Measurements from ENCODE around the gene PRF1. TPM values are rescaled to one million over a fixed set of nuclear protein-coding genes. Genes with fewer than 3 reads are reported as not detected.

PRF1 gene
- polyA plus RNA-seq, 1 donor = 0.20 TPM

DNA sequence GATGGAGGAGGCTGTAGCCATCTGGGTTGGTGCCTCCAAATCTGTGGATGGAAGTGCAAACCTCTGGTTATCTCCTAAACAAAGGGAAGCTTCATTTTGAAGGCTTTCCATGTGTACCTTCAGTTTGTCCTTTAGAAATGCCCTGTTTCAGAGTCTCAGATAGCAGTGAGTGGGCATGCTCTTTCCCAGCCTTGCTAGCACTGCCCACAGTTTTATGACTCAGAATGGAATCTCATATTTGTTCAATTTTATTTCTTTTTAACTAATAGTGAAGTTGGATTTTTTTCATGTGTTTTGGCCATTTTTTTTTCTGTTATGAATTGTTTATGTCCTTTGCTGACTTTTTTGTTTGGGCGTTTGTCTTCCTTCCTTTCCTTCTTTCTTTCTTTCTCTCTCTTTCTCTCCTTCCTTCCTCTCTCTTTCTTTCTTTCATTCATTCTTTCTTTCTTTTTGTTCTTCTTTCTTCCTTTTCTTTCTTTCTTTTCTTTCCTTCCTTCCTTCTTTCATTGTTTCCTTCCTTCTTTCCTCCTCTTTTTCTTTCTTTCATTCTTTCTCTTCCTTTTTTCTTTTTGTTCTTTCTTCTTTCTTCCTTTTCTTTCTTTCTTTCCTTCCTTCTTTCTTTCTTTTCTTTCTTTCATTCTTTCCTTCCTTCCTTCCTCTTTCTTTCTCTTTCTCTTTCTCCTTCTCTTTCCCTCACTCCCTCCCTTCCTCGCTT lies 25.6 kb downstream of the PRF1 start:
- no peak for DNase-seq

DNA sequence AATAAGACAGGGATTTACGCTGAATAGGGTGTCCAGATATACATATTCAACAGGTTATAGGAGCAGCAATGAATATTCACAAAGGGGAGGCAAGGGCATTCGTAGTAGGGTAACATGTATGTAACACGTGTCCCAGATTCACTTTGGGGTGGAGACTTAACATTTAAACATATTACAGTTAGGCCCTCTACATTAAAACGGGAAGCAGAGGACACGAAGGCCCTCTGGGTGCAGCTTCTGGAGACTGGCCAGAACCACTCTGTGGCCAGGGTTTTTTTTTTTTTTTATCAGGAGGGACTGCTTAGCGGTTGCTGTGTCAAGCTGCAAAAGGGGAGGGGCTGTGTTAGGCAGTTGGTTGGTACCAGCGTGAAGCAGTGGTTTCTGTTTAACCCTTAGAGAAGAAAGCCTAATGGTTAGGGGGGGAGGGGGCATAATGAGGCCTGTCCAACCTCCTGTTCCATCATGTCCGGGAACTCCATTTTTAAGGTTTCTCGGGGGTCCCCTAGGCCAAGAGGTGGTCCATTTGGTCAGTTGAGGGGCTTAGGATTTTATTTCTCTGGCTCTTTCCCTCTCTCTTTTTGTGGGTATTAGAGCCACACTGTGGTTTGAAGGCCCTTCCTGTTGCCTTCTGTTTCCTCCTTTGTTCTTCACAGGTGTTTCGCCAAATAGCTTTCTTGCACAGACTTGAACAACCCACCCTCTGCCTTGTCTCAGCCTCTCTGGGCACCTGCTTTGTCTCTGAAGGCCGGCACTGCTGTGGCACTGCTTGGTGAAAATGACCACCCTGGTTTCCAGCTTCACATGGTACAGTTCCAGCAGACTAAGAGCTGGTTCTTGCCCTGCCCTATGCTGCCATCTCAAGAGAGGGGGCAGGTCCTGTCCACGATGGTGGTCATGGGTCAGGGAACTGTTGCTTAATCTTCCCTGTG lies 26.4 kb downstream of the PRF1 start:
- DNase-seq = no peak

DNA sequence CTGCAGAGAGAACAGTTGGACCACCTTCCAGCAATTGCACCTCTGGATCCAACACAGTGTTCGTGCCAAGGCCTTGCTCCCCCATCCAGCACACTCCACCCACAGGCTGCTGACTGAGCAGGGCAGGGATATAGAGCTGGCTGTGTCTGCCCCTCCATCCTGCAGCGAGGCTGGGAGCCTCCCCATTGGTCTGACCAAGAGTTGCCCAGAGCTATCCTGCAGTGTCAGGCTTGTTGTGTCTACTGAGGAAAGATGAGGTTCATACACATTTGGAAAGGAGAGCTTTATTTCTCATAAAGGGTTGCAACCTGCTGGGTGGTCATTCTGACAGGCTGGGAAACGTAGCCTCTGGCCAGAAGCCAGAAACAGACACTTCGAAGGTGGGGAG lies 27.1 kb downstream of the PRF1 start:
- no peak for DNase-seq

DNA sequence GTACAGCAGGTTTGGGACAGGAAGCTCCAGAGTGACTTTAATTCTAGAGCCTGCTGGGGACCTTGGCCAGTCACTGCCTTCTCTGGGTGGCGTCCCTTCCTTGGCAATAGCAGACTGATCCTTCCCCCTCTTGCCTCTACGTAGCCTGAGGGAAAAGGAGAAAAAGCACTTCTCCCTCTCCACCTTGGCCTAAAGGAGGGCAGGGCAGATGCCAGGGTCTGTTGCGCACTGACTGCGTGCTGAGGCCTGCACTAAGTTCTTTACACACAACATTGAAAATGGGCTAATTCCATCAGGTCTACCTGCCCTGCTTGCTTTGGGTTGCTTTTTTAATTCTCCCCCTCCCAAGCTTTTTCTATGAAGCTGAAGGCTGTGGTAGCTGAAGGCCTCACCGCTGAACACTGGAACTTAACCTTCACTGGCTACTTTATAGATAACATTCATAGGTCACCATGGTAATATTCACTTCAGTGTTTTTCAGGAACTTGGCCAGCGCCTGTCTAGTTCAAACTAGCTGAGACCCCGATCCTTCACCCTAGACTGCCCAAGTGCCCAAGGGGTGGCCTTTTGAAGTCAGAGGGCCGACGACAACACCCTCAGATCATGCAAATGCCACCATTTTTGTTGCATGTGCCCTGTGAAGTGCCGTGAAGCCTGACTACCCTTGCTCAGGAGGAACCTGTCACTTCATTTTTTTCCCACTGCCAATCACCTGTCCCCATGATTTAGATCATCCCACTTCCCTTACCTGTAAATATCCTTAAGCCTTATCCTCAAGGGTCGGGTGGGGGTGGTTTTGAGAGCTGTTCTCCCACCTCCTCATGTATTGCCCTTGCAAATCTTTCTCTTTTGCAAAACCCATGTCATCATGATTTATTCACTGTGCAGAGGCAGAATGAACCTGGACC lies 28.7 kb downstream of the PRF1 start:
- no peak for DNase-seq

DNA sequence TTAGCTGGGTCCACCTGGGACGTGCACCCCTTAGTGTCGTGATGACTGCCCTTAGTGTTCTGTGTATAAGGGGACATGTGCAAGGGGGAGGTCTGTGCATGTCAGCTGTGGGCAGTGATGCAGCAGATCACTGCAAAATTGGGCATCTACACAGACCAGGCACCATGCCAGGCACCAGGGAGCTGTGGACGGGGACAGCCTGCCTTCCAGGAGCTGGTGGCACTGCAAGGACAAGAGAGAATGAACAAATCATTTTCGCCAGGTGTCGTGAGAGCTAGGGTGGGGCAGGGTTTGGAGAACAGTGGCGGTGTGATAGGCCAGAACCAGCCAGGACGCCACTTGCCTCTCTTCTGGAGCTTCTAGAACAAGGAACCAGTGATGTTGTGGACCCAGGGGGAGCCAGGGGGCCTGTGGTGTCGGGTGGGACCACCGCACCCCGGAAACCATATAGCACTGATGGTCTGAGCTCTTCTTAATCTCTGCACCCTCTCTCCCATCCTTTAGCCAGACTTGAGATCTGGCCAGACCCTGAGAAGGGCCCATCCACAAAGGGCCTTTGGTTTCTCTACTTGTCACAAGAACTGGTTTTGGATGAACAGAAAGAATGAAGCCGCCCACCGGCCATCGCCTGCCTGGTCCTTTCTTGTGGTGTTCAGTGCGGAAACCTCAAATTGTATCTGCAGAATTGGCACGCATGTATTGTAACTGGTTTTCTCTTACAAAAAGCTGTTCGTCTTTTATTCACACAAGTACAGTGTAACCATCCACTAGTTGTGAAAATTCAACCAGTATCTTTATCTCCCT lies 30.7 kb downstream of the PRF1 start:
- DNase-seq = no peak

DNA sequence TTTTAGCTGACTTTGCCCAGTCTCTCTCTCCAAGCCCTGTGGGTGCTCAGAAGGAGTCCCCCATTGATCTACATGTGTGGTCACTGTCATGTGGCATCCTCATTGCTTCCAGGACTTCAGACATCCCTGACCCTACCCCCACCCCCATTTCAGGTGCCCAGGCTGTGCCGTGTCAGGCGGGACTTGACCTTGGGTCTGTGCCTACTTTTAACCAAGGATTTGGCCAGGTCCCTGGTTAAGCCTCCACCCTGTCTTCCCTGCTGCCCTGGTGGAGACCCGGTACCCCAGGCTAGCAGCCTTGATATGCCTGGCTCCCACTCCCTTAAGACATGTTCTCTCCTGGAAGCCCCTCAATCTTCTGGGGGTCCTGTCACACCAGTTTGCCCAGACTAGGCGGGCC lies 31.3 kb downstream of the PRF1 start:
- no peak for DNase-seq

DNA sequence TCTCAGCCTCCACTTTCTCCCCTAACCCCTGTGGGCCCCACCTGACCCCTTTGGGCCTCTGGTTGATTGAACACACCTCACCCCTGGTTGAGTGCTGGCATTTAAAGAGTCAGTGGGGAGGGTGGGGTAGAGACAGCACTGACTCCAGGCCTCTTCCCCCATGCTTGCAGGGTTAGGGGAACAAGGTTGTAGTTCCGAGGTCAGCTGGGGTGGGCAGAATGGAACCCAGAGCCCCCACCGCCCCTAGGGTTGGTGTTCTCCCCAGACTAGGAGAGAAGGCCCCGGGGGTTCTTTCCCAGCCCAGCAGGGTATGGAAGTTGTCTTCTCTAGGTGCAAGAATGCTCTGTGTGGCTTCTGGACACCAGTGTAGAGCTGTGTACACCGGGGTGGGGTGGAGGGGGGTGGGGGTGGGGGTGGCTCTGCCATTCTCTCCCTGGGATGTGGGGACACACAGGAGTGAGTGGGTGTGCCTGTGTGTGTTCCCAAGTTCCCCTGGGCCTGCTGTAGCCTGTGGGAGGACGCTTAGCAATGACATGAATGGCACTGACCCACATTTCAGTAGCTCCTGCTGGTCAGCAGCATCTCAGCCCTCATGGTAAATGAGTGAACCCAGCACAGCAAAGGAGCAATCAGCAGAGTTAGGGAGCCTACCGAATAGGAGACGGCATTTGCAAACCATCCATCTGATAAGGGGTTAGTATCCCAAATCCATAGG lies 33.6 kb downstream of the PRF1 start:
- no peak for DNase-seq

DNA sequence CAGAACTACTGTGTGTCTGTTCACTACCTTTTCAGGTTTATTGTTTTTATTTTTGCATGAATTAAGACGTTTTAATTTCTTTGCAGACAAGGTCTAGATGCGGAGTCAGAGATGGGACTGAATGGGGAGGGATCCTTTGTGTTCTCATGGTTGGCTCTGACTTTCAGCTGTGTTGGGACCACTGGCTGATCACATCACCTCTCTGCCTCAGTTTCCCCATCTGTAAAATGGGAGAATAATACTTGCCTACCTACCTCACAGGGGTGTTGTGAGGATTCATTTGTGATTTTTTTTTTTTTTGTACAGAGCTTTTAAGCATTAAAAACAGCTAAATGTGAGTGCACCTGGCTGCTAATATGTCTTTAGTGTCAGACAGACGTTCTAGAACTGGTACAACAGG lies 34.4 kb downstream of the PRF1 start:
- no peak for DNase-seq

DNA sequence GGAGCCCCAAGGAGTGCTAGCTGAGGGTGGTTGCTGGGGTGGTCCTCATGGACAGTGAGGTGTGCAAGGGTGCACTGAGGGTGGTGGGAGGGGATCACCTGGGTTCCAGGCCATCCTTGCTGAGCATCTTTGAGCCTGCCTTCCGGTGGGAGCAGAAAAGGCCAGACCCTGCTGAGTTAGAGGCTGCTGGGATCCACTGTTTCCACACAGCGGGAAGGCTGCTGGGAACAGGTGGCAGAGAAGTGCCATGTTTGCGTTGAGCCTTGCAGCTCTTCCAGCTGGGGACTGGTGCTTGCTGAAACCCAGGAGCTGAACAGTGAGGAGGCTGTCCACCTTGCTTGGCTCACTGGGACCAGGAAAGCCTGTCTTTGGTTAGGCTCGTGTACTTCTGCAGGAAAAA lies 34.9 kb downstream of the PRF1 start:
- no peak for DNase-seq

DNA sequence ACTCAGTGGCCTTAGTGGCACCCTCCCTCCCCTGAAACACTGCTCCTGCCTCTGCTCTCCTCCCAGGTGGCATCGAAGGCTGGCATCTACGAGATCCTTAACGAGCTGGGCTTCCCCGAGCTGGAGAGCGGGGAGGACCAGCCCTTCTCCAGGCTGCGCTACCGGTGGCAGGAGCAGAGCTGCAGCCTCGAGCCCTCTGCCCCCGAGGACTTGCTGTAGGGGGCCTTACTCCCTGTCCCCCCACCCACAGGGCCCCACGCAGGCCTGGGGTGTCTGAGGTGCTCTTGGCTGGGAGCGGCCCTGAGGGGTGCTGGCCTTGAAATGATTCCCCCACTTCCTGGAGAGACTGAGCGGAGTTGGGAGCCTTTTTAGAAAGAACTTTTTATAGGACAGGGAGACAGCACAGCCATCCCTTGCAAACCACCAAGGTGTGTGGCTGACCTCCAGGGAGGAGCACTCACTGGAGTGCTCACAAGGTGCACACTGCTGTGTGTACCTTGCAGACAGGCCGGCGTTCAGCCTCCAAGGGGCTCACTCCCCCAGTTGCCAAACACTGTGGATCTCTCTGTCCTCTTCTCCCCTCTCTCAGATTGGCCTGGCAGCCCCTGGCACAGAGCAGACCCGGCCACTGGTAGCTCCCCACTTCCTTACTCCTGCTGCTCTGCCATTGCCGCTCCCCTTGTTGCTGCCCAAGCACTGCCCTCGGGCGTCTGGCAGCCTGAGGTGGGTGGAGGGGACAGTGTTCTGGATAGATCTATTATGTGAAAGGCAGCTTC lies 35.8 kb downstream of the PRF1 start:
- no peak for DNase-seq

DNA sequence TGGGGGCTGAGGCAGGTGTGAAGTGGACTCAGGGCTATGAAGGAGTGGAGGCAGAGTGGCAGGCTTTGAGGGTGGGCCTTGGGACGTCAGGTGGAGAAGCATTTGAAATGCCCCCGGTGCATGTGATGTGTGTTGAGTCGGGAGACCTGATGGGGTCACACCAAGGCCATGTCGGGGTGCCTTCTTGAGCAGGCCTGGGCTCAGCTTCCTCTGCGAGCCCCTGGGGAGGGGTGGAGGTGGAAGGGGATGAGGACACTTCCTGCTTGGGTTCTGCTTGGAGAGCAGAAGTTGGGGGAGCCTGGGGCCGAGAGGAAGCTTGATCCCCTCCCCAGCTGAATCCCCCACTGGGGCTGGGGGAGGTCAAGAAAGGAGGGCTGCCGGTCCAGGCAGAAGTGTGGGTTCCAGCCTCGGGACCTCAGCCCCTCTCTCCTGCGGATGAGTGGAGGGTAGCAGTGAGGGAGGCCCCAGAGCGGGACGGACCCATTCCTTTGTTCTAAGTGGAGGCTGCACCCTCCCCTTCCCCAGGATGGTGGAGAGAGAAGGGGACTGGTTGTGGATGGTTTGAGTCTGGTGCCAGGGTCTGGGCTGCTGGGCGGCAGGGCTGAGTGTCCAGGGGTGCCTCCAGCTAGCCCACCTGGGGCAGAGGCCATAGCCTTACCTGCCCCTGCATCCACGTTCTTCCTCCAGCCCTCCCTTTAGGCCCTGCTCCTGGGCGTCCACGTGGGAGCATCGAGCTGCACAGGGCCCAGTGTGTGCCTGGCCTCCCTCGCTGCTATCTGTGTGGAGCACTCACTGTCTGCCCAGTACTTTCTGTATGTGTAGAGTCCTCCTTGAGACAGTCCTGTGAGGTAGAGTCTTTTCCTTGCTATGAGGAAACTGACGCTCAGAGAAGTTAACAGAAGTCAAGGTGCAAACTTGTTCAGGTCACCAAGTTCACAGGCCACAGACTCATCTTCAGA lies 36.7 kb downstream of the PRF1 start:
- no peak for DNase-seq

DNA sequence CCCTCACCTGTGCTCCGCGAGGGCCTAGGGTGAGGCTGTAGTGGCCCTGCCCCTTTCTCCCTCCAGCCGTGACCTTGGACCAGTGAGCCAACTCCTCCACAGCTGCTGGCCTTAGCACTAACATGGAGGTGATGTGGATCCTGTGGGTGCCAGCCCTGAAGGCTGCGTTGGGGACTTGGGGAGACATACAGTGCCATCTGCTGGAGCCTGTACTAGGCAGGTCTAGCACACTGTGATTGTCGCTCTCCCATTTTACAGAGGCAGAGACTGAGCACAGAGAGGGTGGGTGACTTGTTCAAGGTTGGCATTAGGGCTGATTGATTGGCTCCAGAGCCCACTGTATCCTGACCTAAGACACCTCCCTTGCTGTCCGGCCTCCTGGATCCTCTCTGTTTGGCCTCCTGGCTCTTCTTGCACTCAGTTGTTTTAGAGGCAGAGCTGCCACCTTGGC lies 37.6 kb downstream of the PRF1 start:
- no peak for DNase-seq

DNA sequence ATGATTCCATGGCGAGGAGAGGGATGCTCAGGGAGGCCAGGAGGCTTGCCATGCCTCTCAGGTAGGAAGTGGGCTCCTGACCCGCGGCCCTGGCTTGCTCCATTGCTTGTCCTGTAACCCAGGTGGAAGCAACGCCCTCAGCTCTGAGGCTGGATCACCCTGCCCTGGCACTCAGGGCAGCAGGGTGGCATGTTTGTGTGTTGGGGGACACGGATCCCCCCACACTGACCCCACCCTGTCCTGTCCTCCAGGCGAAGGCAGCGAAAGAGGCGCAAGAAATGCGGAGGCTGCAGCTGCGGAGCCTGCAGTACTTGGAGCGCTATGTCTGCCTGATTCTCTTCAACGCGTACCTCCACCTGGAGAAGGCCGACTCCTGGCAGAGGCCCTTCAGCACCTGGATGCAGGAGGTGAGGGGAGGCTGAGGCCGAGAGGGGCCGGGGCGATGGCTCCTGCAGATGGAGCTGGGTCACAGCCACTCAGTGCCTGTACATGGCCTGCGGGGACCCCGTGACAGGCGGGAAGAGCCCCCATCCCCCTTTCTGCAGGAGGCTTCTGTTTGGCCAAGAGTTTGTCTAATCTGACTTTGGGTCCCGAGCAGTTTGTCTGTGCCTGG lies 38.3 kb downstream of the PRF1 start:
- no peak for DNase-seq

DNA sequence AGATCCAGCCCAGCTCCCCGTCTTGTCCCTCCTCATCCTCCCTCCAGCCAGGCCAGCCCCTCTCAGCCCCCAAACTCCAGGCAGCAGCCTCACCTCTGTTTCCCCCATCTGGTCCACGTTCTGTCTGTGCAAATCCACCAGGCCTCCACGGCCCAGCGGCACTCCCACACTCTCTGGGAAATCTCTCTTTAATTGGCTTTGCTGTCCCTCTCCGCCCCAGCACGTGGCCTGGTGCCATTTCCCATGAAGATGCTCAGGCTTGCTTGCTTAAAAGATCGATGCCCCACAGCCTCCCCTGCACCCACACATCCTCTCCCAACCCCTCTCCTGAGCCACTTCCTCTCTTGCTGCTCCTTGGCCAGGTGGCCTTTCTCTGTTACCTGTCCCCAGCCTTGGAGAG lies 39.3 kb downstream of the PRF1 start:
- DNase-seq = no peak

DNA sequence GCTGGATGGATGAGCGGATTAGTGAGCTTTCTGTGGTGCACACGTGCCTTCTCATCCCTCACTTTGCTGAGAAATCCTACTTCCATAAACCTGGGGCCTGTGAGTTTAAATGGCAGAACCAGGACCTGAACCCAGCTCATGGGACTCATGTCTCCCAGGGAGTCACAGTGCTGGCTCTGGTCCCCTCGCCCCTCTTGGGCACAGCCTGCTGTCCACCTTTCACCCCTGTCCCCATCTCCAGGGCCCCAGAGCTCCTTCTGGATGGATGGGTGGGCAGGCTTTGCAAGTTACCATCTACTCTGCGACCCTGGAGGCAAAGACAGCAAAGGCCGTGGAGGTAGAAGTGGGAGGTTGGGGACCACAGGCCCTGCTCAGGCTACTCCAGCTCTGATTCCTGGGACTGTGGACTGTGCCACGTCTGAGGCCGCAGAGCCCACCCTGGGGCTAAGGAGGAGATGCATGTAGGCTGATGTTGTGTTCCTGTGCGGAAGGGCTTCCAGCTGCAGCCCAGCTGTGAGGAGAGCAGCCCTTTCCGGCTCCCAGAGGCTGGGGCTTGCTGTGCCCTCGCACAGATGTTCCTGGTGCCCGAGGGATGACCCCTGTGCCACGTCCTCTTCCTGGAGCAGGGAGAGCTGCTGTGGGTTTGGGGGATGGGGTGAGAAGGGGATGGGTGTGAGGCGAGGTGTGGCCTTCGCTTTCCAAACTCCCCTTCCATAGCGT lies 40.3 kb downstream of the PRF1 start:
- DNase-seq = no peak

DNA sequence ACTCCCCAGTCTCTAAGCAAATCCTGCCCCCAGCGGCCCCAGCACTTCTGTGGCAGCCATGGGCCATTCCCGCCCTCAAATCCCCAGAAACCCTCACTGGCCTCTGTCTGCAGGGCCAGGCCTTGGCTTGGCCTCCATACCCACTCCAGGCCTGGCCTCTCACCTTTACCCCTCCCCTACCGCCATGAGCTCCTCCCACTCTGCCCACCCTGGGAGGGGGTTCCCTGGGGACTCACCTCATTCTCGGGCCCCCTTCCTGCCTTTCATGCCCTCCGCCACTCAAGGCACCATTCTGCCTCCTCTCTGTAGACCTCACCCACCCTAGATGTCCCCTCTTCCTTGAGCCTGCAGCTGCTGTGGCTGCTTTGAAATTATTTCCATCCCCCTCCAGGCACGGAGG lies 41.0 kb downstream of the PRF1 start:
- DNase-seq = no peak

DNA sequence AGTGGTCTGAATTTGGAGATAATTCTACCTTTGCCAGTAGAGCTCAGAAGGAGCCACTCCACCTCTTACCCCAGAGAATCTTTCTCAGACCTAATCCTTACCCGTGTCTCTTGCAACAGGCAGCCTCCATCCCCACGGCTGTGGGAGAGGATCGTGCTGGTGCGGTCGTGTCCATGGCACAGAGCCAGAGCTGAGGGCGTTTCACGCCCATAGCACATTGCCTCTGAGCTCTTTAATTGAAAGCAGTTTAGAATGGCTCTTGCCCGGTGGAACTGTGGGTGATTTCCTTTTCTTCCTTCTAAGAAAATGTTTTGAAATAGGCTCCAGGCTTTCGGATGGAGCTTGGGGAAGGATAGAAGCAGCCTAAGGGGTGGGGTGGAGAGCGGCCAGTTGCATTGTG lies 41.5 kb downstream of the PRF1 start:
- DNase-seq = no peak

DNA sequence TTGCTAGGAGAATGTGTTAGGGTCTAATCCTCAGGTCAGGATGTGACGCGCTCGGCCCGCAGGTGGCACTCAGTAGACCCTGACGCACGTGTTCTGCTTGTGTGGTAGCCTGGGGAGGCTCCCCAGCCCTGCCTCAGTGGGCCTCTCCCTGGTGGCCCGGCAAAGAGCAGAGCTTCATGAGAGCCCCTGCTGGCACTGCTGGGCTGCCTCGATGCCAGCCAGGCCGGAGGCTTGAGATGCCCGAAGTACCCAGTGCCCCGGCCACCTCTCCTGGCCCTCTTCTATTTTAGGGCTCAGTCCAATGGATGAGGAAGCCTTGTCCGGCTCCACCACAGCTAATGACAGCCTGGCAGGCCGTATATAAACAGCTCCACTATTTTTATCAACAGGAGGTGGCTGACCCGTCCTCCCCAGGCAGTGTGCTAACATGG lies 42.0 kb downstream of the PRF1 start:
- DNase-seq = no peak
